ENCODE results near the gene JAKMIP2. TPM values are rescaled to one million over a fixed set of nuclear protein-coding genes. Genes with fewer than 3 reads are reported as not detected.
"Not testable (repeated sequence)": the region's sequence is repeated elsewhere in the genome, so short reads cannot be mapped to it uniquely, and the experiment has no call there.

JAKMIP2 gene
- total and polyA plus RNA-seq, 9 donors: 0.10 to 7.0 (median 0.24) TPM

- no peak overlapping the region for H3K4me3 ChIP-seq
- WGBS, 3 donors: 35 to 50% (median 36%) methylated on average over 4 of the region's 4 CpGs
- TF ChIP-seq EP300 (IDR thresholded peaks at IDR 0.05) (no peak), CTCF (IDR thresholded peaks at IDR 0.05) (no peak), POLR2A (IDR thresholded peaks at IDR 0.05) (no peak)
- DNase-seq: no peak
- no peaks in the 10 kb centered on the region for H3K4me1 ChIP-seq (ENCODE audit: insufficient read depth)
- H3K27ac ChIP-seq: no peak overlapping the region
- intact Hi-C loops (cut with DNase I): no loop called here
- no peaks in the 10 kb centered on the region for H3K27me3 ChIP-seq
- no peaks in the 10 kb centered on the region for H3K9me3 ChIP-seq
- H3K36me3 ChIP-seq: no peaks in the 10 kb centered on the region
Measured at GRCh38 chr5:147732291-147732883, 50.1 kb downstream of the JAKMIP2 start.

GRCh38 chr5:147731431-147732290 is 50.9 kb downstream of the JAKMIP2 start:
- TF ChIP-seq EP300 (IDR thresholded peaks at IDR 0.05) (no peak), POLR2A (IDR thresholded peaks at IDR 0.05) (no peak), CTCF (IDR thresholded peaks at IDR 0.05) (no peak)
- intact Hi-C loops (cut with DNase I): no loop called here
- 13 to 36% (median 23%) methylated on average over 7 of the region's 7 CpGs for WGBS, 3 donors

GRCh38 chr5:147727200-147727599 is 55.3 kb downstream of the JAKMIP2 start:
- H3K9me3 ChIP-seq: no peaks in the 10 kb centered on the region
- H3K4me1 ChIP-seq (ENCODE audit: insufficient read depth): no peaks in the 10 kb centered on the region
- no peaks in the 10 kb centered on the region for H3K36me3 ChIP-seq
- TF ChIP-seq CTCF (IDR thresholded peaks at IDR 0.05) (no peak), POLR2A (IDR thresholded peaks at IDR 0.05) (no peak), EP300 (IDR thresholded peaks at IDR 0.05) (no peak)
- 78 to 97% (median 95%) methylated on average over 1 of the region's 1 CpG for WGBS, 3 donors
- H3K27ac ChIP-seq: no peak overlapping the region
- intact Hi-C loops (cut with DNase I): no loop called here
- no peaks in the 10 kb centered on the region for H3K27me3 ChIP-seq
- no peak for DNase-seq
- no peak overlapping the region for H3K4me3 ChIP-seq

More at GRCh38 chr5:147731431-147732290, 50.9 kb downstream of the JAKMIP2 start:
- no peak overlapping the region for H3K27ac ChIP-seq
- H3K9me3 ChIP-seq: no peaks in the 10 kb centered on the region
- H3K4me1 ChIP-seq (ENCODE audit: insufficient read depth): no peaks in the 10 kb centered on the region
- H3K4me3 ChIP-seq: no peak overlapping the region
- H3K36me3 ChIP-seq: no peaks in the 10 kb centered on the region
- DNase-seq: no peak
- H3K27me3 ChIP-seq: no peaks in the 10 kb centered on the region

- H3K27ac ChIP-seq; DNase-seq; H3K27me3 ChIP-seq; H3K4me1 ChIP-seq (ENCODE audit: insufficient read depth); H3K36me3 ChIP-seq; H3K4me3 ChIP-seq; intact Hi-C loops (cut with DNase I); H3K9me3 ChIP-seq: not testable (repeated sequence)
- WGBS, 3 donors: 87 to 95% (median 95%) methylated on average over 30 to 34 of the region's 38 CpGs
Measured at GRCh38 chr5:147721191-147721960, 61.2 kb downstream of the JAKMIP2 start.

Data from ovary (tissue), 9 donors.